T-helper 17 cell (primary cell): ENCODE results near the gene AIRE. TPM values are rescaled to one million over a fixed set of nuclear protein-coding genes. Genes with fewer than 3 reads are reported as not detected.

Experiments
- ATAC-seq: fragments of 150-1000 bp; cut with Tn5 transposase; 2 replicates; pipeline ENCODE4 v1.10.0; 2021; ENCODE audit warnings: mild to moderate bottlenecking, moderate library complexity
- DNase-seq, 3 donors: peaks; one replicate each; pipeline versions ENCODE4 v3.0.0 to v3.0.0-alpha.2; 2020 to 2021
- H3K9me3 ChIP-seq: one replicate; pipeline ENCODE4 v1.7.0; 2013; ENCODE audit warnings: low read length, mild to moderate bottlenecking; ENCODE audit not compliant: control insufficient read depth, poor library complexity, severe bottlenecking
- H3K27ac Mint-ChIP-seq: one replicate; pipeline ENCODE4 v1.8.0; 2022; ENCODE audit warnings: mild to moderate bottlenecking, moderate library complexity, mixed read lengths
- H3K27me3 Mint-ChIP-seq: one replicate; pipeline ENCODE4 v1.8.0; 2022; ENCODE audit warnings: mixed read lengths
- H3K36me3 Mint-ChIP-seq: one replicate; pipeline ENCODE4 v1.8.0; 2022; ENCODE audit warnings: low read depth, mixed read lengths
- H3K4me1 Mint-ChIP-seq: one replicate; pipeline ENCODE4 v1.8.0; 2022; ENCODE audit warnings: mild to moderate bottlenecking, mixed read lengths
- H3K4me3 Mint-ChIP-seq: one replicate; pipeline ENCODE4 v1.8.0; 2022; ENCODE audit warnings: mild to moderate bottlenecking, moderate library complexity, mixed read lengths
- total RNA-seq, 4 donors: library from RNA in 2 of 4; stranded (reverse) in 2 of 4; gene quantifications; one replicate each; pipeline ENCODE4 v1.2.3 and lab custom pipeline; 2022 to 2026

The AIRE gene
- total RNA-seq, 2 donors from 2014 or later = 1.4 to 3.4 TPM

GRCh38 chr21:44312089-44312488 lies 26.4 kb downstream of the AIRE start:
- no peaks in the 10 kb centered on the region for H3K9me3 ChIP-seq
- Mint-ChIP-seq H3K4me3 (no peak overlapping the region), H3K4me1 (peaks cover 11% of the 10 kb centered on the region), H3K36me3 (peaks cover 2% of the 10 kb centered on the region), H3K27ac (no peak overlapping the region), H3K27me3 (no peaks in the 10 kb centered on the region)
- no peak for DNase-seq
- ATAC-seq = no peak

- no peak for DNase-seq
- no peaks in the 10 kb centered on the region for H3K9me3 ChIP-seq
- H3K4me3 Mint-ChIP-seq = no peak overlapping the region
- ATAC-seq = no peak
- H3K36me3 Mint-ChIP-seq = peaks cover 2% of the 10 kb centered on the region
- peaks cover 10% of the 10 kb centered on the region for H3K4me1 Mint-ChIP-seq
- H3K27me3 Mint-ChIP-seq = no peaks in the 10 kb centered on the region
- no peak overlapping the region for H3K27ac Mint-ChIP-seq
These were observed 27.0 kb downstream of the AIRE start for GRCh38 chr21:44312716-44313115.

- ATAC-seq = no peak
- Mint-ChIP-seq H3K4me1 (peaks cover 7% of the 10 kb centered on the region), H3K27me3 (no peaks in the 10 kb centered on the region), H3K4me3 (no peak overlapping the region), H3K36me3 (peaks cover 2% of the 10 kb centered on the region), H3K27ac (no peak overlapping the region)
- no peaks in the 10 kb centered on the region for H3K9me3 ChIP-seq
- no peak for DNase-seq
These were observed 27.8 kb downstream of the AIRE start for GRCh38 chr21:44313451-44313850.

- H3K4me1 Mint-ChIP-seq = peaks cover 5% of the 10 kb centered on the region
- DNase-seq = no peak
These were observed 28.5 kb downstream of the AIRE start for GRCh38 chr21:44314128-44314527.

GRCh38 chr21:44314561-44314960 lies 28.9 kb downstream of the AIRE start:
- no peak overlapping the region for H3K27ac Mint-ChIP-seq
- H3K4me1 Mint-ChIP-seq = peaks cover 5% of the 10 kb centered on the region
- no peaks in the 10 kb centered on the region for H3K9me3 ChIP-seq
- no peak for ATAC-seq
- H3K4me3 Mint-ChIP-seq = no peak overlapping the region
- H3K27me3 Mint-ChIP-seq = no peaks in the 10 kb centered on the region
- no peak for DNase-seq
- H3K36me3 Mint-ChIP-seq = peaks cover 2% of the 10 kb centered on the region

More at GRCh38 chr21:44314128-44314527, 28.5 kb downstream of the AIRE start:
- Mint-ChIP-seq H3K4me3 (no peak overlapping the region), H3K36me3 (peaks cover 2% of the 10 kb centered on the region), H3K27me3 (no peaks in the 10 kb centered on the region), H3K27ac (no peak overlapping the region)
- ATAC-seq = no peak
- H3K9me3 ChIP-seq = no peaks in the 10 kb centered on the region

GRCh38 chr21:44315691-44316203 lies 30.1 kb downstream of the AIRE start:
- Mint-ChIP-seq H3K36me3 (peaks cover 2% of the 10 kb centered on the region), H3K4me1 (peaks cover 5% of the 10 kb centered on the region)

GRCh38 chr21:44316277-44316900 lies 30.7 kb downstream of the AIRE start:
- H3K9me3 ChIP-seq = no peaks in the 10 kb centered on the region
- DNase-seq (no peak), ATAC-seq (no peak)
- no peak overlapping the region for H3K27ac Mint-ChIP-seq
- peak overlapping the region; percentile 12 for H3K4me3 Mint-ChIP-seq
- no peaks in the 10 kb centered on the region for H3K27me3 Mint-ChIP-seq
- H3K36me3 Mint-ChIP-seq = no peaks in the 10 kb centered on the region
- no peaks in the 10 kb centered on the region for H3K4me1 Mint-ChIP-seq

More at GRCh38 chr21:44315691-44316203, 30.1 kb downstream of the AIRE start:
- Mint-ChIP-seq H3K4me3 (peak overlapping the region; percentile 12), H3K27me3 (no peaks in the 10 kb centered on the region), H3K27ac (no peak overlapping the region)
- DNase-seq (no peak), ATAC-seq (no peak)
- no peaks in the 10 kb centered on the region for H3K9me3 ChIP-seq

- Mint-ChIP-seq H3K4me1 (no peaks in the 10 kb centered on the region), H3K36me3 (no peaks in the 10 kb centered on the region), H3K4me3 (no peak overlapping the region), H3K27me3 (no peaks in the 10 kb centered on the region), H3K27ac (no peak overlapping the region)
- no peaks in the 10 kb centered on the region for H3K9me3 ChIP-seq
- DNase-seq (no peak), ATAC-seq (no peak)
These were observed 31.6 kb downstream of the AIRE start for GRCh38 chr21:44317241-44317782.

- no peak for ATAC-seq
- no peaks in the 10 kb centered on the region for H3K36me3 Mint-ChIP-seq
- no peaks in the 10 kb centered on the region for H3K9me3 ChIP-seq
- no peak overlapping the region for H3K4me3 Mint-ChIP-seq
- no peaks in the 10 kb centered on the region for H3K4me1 Mint-ChIP-seq
- no peaks in the 10 kb centered on the region for H3K27me3 Mint-ChIP-seq
- DNase-seq = no peak
- no peak overlapping the region for H3K27ac Mint-ChIP-seq
These were observed 32.2 kb downstream of the AIRE start for GRCh38 chr21:44317871-44318270.

- H3K4me1 Mint-ChIP-seq = no peaks in the 10 kb centered on the region
- H3K4me3 Mint-ChIP-seq = no peak overlapping the region
- H3K9me3 ChIP-seq = no peaks in the 10 kb centered on the region
- ATAC-seq (no peak), DNase-seq (no peak)
- H3K27ac Mint-ChIP-seq = no peak overlapping the region
- no peaks in the 10 kb centered on the region for H3K36me3 Mint-ChIP-seq
- no peaks in the 10 kb centered on the region for H3K27me3 Mint-ChIP-seq
These were observed 33.0 kb downstream of the AIRE start for GRCh38 chr21:44318489-44319285.

- DNase-seq (no peak), ATAC-seq (no peak)
- H3K4me3 Mint-ChIP-seq = no peak overlapping the region
- no peaks in the 10 kb centered on the region for H3K4me1 Mint-ChIP-seq
- no peaks in the 10 kb centered on the region for H3K36me3 Mint-ChIP-seq
- H3K27ac Mint-ChIP-seq = no peak overlapping the region
- H3K27me3 Mint-ChIP-seq = no peaks in the 10 kb centered on the region
- H3K9me3 ChIP-seq = no peaks in the 10 kb centered on the region
These were observed 33.9 kb downstream of the AIRE start for GRCh38 chr21:44319407-44320065.

GRCh38 chr21:44320847-44321246 lies 35.2 kb downstream of the AIRE start:
- Mint-ChIP-seq H3K4me3 (no peak overlapping the region), H3K4me1 (no peaks in the 10 kb centered on the region), H3K36me3 (no peaks in the 10 kb centered on the region), H3K27ac (no peak overlapping the region), H3K27me3 (no peaks in the 10 kb centered on the region)
- H3K9me3 ChIP-seq = no peaks in the 10 kb centered on the region
- DNase-seq (no peak), ATAC-seq (no peak)

- Mint-ChIP-seq H3K27me3 (no peaks in the 10 kb centered on the region), H3K4me1 (no peaks in the 10 kb centered on the region), H3K4me3 (no peak overlapping the region), H3K27ac (no peak overlapping the region), H3K36me3 (no peaks in the 10 kb centered on the region)
- ATAC-seq (no peak), DNase-seq (no peak)
- H3K9me3 ChIP-seq = no peaks in the 10 kb centered on the region
These were observed 36.3 kb downstream of the AIRE start for GRCh38 chr21:44321846-44322450.
